Fibroblast of villous mesenchyme (primary cell): ENCODE data around the gene CRHR1. TPM values are rescaled to one million over a fixed set of nuclear protein-coding genes. Genes with fewer than 3 reads are reported as not detected.
A peak's percentile ranks its signal among the peaks of the same experiment; 100 is the strongest.

Source experiments
- DNase-seq: peaks from one replicate; pipeline ENCODE4 v3.0.0-alpha.2; 2010; ENCODE audit warnings: low read depth
- H3K4me3 ChIP-seq: 2 replicates; pipeline ENCODE4 v1.5.1; 2011; ENCODE audit warnings: low read depth, mild to moderate bottlenecking, low read length
- CTCF ChIP-seq: IDR thresholded peaks from 2 replicates; pipeline ENCODE4 v1.5.1; 2012; ENCODE audit warnings: low read depth, mild to moderate bottlenecking, low read length; ENCODE audit not compliant: insufficient read depth
- total RNA-seq: library from RNA; depleted of rRNA; stranded (reverse); fragments of >200 nt; gene quantifications from 2 replicates; pipeline ENCODE4 v1.2.3, GENCODE V29; 2012

The CRHR1 gene
- total RNA-seq, 1 donor, result not detected

GRCh38 chr17:45863857-45864654 is 79.9 kb downstream of the CRHR1 start:
- H3K4me3 ChIP-seq, result no peak overlapping the region
- DNase-seq, result no peak
- TF ChIP-seq CTCF, result no peak

- DNase-seq, result no peak
- H3K4me3 ChIP-seq, result no peak overlapping the region
- no peak for TF ChIP-seq CTCF
Measured at GRCh38 chr17:45867171-45867570, 83.1 kb downstream of the CRHR1 start.

- TF ChIP-seq CTCF, result no peak
- DNase-seq, result no peak
- H3K4me3 ChIP-seq, result no peak overlapping the region
Measured at GRCh38 chr17:45867702-45868101, 83.6 kb downstream of the CRHR1 start.

GRCh38 chr17:45868276-45868675 is 84.2 kb downstream of the CRHR1 start:
- TF ChIP-seq CTCF, result no peak
- H3K4me3 ChIP-seq, result no peak overlapping the region
- DNase-seq, result peak; percentile 29

GRCh38 chr17:45869676-45870341 is 85.7 kb downstream of the CRHR1 start:
- DNase-seq, result no peak
- H3K4me3 ChIP-seq, result no peak overlapping the region
- TF ChIP-seq CTCF, result no peak

- TF ChIP-seq CTCF, result no peak
- H3K4me3 ChIP-seq, result no peak overlapping the region
- DNase-seq, result no peak
Measured at GRCh38 chr17:45870342-45870974, 86.3 kb downstream of the CRHR1 start.
